Stimulated activated CD4-positive, alpha-beta T cell treated with anti-CD3 and anti-CD28 coated beads, Interleukin-12 subunit alpha, Interleukin-12 subunit beta, amount 100 ng/mL, for 24 hours (primary cell): ENCODE data around the gene KLC1.

Experiments used
- DNase-seq, 2 experiments: peaks; one replicate each; pipeline ENCODE4 v3.0.0-alpha.2; 2020; ENCODE audit warnings: low read depth in 2 of 2

KLC1 gene

GRCh38 chr14:103749860-103750259 is 120.8 kb downstream of the KLC1 start:
- no peak for DNase-seq
